GM19395 (cell line): ENCODE data around the gene LMNA.
A peak's percentile ranks its signal among the peaks of the same experiment; 100 is the strongest.
"Not testable (repeated sequence)": the region's sequence is repeated elsewhere in the genome, so short reads cannot be mapped to it uniquely, and the experiment has no call there.

Experiments
- ATAC-seq: cut with Tn5 transposase; IDR thresholded peaks from one replicate; pipeline ENCODE4 v1.9.1; 2021; ENCODE audit warnings: mild to moderate bottlenecking, moderate library complexity; ENCODE audit not compliant: unreplicated experiment

LMNA gene

GRCh38 chr1:156120318-156120717 lies 5.8 kb downstream of the LMNA start:
- ATAC-seq = no peak

- not testable (repeated sequence) for ATAC-seq
Observed at GRCh38 chr1:156121005-156121404, 6.5 kb downstream of the LMNA start.

DNA sequence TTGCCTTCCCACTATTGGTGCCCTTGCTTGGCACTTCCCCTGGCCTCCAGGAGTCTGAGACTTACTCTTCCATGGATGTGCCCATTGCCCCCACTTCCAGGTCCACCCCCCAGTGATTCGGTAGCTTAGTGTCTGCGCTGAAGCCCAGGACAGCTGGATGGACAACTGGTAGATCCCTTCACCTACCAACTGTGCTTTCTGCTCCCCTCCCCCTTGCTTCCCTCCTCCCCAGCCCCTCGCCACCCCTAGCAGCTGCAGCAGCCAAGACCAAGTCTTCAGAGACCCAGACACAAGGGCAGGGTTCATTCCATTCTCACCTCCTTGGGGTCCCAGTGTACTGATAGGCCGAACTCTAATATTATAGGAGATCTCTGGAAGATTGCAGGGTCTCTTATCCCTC lies 6.9 kb downstream of the LMNA start:
- ATAC-seq = no peak

- no peak for ATAC-seq
Observed at GRCh38 chr1:156122086-156122485, 7.6 kb downstream of the LMNA start.

DNA sequence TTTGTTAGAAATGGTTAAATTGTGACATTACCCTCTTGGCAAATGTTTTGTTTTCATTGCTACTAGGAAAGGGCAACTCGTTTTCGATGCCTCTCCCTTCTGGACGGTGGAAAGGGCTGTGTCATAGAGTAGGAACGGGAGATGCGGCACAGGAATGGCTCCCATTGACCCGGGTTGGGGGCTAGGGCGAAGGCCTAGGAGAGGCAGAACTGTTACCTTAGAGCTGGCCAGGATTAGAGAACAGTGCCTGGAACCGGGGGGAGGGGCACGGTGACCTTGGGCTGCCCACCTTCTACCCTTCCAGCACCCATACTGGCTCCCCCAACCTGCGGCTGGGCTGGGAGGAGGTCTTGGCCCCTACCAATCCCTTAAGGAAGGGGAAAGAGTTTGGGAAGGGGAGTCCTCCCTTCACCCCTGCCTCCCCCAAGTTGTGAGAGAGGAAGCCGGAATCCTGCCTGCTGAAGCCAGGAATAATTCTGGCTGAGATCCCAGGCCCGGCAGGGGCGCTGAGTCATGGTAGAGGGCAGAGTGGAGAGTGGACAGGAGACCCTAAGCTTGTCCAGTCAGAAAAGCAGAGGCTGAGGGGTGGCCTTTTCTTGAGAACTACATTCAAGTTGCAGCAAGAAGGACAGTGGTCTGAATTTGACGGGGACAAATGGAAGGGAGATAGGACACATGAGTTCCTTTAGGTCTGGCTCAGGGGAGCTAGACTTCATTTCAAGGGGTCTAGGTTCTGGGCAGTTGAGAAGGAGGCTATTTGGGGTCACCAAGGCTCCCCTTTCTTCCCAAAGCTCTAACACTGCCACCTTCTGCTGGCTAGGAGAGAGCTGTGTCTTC lies 8.2 kb downstream of the LMNA start:
- ATAC-seq = no peak

GRCh38 chr1:156123356-156124196 lies 9.1 kb downstream of the LMNA start:
- ATAC-seq = no peak

- ATAC-seq = no peak
Observed at GRCh38 chr1:156124557-156125483, 10.3 kb downstream of the LMNA start.

- ATAC-seq = not testable (repeated sequence)
Observed at GRCh38 chr1:156125544-156125943, 11.0 kb downstream of the LMNA start.

- ATAC-seq = peak; percentile 29
Observed at GRCh38 chr1:156126043-156126629, 11.6 kb downstream of the LMNA start.

- ATAC-seq = peak; percentile 50
Observed at GRCh38 chr1:156126630-156127534, 12.4 kb downstream of the LMNA start.

GRCh38 chr1:156128308-156128653 lies 13.8 kb downstream of the LMNA start:
- ATAC-seq = no peak

DNA sequence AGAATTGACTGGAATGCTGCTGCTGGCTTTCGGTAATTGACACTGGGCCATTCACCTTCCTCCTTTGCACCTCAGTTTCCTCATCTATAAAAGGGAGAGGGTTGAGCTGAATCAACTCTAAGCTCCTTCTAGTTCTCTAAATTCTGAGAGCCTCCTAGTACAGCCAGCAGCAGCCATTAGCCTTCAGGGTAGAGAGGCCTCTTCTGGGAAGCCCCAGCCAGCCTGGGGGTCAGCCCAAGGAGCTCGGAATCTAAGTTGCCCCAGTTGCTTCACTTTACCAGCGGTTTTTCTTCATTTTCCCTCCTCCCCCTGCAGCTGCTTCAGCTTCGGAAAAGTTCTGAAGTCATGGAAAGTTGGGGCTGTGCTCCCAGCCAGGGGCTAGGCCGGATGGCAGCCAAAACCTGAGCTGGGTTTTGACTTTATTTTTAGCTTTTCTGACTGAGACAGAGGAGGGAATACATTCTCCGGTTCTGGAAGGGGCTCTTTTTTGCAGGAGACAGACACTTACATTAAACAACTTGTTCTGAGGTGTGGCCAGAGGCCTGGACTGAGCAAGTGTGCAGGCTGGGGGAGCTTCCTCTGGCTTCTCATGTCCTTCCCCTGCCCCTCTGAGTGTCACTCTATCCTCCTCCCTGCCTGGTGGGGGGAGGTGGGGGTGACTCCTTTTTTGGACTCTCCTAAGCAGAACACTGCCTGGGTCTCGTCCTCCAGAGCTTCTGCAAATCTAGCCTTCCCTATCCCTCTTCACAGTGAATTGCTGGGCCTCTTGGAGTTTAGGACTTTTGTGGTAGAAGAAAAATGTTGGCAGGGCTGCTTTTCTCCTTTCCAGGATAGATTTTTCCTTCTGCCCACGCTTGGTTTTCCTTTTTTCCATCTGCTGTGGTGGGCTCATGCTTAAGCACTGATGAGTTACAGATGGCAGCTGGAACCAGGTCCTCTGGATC lies 14.4 kb downstream of the LMNA start:
- no peak for ATAC-seq

DNA sequence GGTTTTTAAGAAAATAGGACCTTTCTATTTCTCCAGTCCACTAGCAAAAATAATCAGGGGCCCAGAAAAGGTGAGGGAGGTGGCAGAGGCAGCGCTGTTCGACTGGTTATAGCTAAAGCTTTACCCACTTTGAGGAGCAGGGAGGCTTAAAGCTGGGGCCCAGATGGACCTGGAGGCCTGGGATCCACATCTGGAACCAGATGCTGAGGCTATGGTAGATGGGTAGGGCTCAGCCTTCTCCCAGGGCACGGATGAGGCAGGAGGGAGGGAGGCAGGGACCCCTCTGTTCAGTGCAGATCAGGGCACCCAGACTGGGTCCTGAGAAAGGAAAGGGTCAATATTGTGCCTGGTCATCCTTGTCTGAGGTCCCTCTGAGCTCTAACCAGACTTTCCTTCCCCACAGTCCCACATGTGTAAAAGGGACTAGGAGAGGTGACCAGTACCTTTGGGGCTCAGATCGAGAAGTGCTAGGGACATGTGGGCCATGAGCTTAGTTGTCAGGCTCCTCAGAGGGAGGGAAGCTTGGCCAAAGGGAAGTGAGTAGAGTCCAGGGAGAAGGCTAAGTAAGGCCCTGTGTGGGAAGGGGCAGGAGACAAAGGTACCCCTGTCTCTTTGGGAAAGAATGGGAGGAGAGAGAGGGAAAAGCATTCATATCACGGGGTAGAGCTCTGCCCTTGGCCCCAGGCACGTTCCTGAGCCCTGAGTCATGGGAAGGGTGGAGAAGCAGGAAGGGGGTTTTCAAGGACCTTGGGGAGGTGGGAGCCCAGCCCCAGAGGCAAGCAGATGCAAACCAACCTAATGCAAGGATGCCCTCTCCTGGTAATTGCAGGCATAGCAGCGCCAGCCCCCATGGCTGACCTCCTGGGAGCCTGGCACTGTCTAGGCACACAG lies 15.4 kb downstream of the LMNA start:
- ATAC-seq = no peak

GRCh38 chr1:156130578-156130942 lies 16.0 kb downstream of the LMNA start:
- ATAC-seq = no peak

GRCh38 chr1:156134716-156135435 lies 20.4 kb downstream of the LMNA start:
- no peak for ATAC-seq

DNA sequence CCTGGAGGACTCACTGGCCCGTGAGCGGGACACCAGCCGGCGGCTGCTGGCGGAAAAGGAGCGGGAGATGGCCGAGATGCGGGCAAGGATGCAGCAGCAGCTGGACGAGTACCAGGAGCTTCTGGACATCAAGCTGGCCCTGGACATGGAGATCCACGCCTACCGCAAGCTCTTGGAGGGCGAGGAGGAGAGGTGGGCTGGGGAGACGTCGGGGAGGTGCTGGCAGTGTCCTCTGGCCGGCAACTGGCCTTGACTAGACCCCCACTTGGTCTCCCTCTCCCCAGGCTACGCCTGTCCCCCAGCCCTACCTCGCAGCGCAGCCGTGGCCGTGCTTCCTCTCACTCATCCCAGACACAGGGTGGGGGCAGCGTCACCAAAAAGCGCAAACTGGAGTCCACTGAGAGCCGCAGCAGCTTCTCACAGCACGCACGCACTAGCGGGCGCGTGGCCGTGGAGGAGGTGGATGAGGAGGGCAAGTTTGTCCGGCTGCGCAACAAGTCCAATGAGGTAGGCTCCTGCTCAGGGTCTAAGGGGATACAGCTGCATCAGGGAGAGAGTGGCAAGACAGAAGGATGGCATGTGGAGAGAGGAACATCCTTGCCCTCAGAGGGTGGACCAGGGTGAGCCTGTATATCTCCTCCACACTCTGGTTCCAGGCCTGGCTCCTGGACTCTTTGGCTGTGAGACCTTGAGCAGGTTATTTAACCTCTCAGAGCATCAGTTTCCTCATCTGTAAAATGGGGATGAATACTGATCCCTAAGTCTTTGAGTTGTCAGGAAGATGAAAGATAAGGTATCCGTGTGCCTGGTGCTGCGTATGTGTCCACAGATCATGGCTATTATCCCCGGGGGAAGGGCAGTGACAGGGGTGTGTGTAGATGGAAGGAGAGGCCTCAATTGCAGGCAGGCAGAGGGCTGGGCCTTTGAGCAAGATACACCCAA lies 21.7 kb downstream of the LMNA start:
- ATAC-seq = no peak
